ENCODE results near the gene SMIM23.

SMIM23 gene

GRCh38 chr5:171750311-171750788, 35.3 kb upstream of the SMIM23 start:
- Histone ChIP-seq H3K36me3 (ENCODE audit: insufficient read depth, low read depth, low read length) (no peaks in the 10 kb centered on the region), H3K4me3 (ENCODE audit: low read length) (no peak overlapping the region), H3K9ac (ENCODE audit: low read depth, low read length) (no peak overlapping the region), H3K9me3 (ENCODE audit: insufficient read depth, low read depth, low read length) (no peaks in the 10 kb centered on the region), H3K27me3 (ENCODE audit: insufficient read depth, low read length) (no peaks in the 10 kb centered on the region), H3K4me1 (ENCODE audit: insufficient read depth, low read length) (no peaks in the 10 kb centered on the region), H3K27ac (ENCODE audit: low read length) (no peak overlapping the region)

DNA sequence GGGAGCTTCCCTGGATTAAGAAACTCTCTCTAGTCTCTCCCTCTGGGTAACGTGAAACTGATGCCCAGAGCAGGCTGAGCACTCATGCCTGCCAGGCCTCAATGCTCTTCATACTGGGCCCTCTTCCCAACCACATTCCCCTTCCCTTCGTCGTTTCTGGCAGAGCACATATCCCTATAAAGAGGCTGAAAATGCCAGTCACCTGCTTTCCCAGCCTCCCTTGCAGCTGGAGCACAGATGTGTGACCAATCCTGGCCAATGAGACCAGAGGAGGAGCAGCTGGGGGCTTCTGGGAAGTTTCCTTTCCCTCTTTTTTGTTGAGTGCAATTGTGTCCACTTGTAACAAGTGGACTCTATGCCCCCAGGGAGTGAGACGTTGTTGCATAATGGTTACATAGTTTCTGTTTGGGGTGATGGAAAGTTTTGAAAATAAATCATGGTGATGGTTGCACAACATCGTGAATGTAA, 30.2 kb upstream of the SMIM23 start:
- no peaks in the 10 kb centered on the region for H3K9me3 ChIP-seq (ENCODE audit: insufficient read depth, low read depth, low read length)
- no peak overlapping the region for H3K4me3 ChIP-seq (ENCODE audit: low read length)
- H3K4me1 ChIP-seq (ENCODE audit: insufficient read depth, low read length), result no peaks in the 10 kb centered on the region
- no peaks in the 10 kb centered on the region for H3K27me3 ChIP-seq (ENCODE audit: insufficient read depth, low read length)
- no peak overlapping the region for H3K27ac ChIP-seq (ENCODE audit: low read length)
- no peak overlapping the region for H3K9ac ChIP-seq (ENCODE audit: low read depth, low read length)
- H3K36me3 ChIP-seq (ENCODE audit: insufficient read depth, low read depth, low read length), result no peaks in the 10 kb centered on the region

- no peaks in the 10 kb centered on the region for H3K36me3 ChIP-seq (ENCODE audit: insufficient read depth, low read depth, low read length)
- no peaks in the 10 kb centered on the region for H3K27me3 ChIP-seq (ENCODE audit: insufficient read depth, low read length)
- H3K9me3 ChIP-seq (ENCODE audit: insufficient read depth, low read depth, low read length), result no peaks in the 10 kb centered on the region
- H3K4me3 ChIP-seq (ENCODE audit: low read length), result no peak overlapping the region
- no peaks in the 10 kb centered on the region for H3K4me1 ChIP-seq (ENCODE audit: insufficient read depth, low read length)
- H3K27ac ChIP-seq (ENCODE audit: low read length), result no peak overlapping the region
- no peak overlapping the region for H3K9ac ChIP-seq (ENCODE audit: low read depth, low read length)
These were observed 27.6 kb upstream of the SMIM23 start for GRCh38 chr5:171757853-171758535.

DNA sequence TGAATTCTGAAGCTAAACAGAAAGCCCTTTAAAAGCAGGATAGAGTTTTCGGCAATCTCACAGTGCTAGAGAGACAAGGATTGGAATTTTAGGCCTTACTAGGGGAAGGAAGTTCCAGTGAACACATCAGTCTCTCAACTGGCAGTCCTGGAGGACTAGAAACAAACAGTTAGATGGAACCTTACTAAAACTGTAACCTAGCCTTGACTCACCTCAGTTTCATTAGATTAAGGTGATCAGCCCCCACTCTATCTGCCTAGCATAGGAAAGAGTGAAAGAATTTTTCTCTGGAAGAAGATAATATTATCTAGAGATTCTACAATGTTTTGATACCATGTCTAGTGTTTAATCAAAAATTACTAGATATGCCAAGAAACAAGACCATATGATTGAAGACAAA, 25.8 kb upstream of the SMIM23 start:
- Histone ChIP-seq H3K36me3 (ENCODE audit: insufficient read depth, low read depth, low read length) (no peaks in the 10 kb centered on the region), H3K9ac (ENCODE audit: low read depth, low read length) (no peak overlapping the region)

DNA sequence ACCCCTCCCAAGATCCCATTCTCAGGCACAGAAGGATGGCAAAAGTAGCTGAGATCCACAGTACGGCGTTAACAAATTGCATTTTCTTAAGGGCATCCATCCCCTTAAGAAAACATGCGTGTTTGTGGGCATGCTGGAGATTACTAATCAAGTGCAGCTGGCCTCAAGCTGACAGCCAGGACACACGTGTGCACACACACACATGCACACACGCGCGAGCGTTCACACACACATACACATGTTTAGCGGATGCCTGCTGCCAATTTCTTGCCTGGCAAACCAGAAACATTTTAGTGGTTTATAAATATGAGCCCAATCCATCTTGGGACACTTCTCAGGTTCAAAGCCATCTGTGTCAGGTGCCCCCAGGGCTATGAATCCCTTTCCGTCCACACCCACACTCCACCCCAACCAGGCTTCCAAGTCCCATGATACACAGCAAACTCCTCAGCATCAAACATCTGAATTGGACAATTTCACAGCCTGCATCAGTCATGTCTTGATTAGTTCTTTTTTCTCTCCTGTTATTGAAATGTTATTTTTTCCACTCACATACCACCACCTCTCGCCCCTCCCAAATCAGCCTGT, 23.5 kb upstream of the SMIM23 start:
- Histone ChIP-seq H3K27me3 (ENCODE audit: insufficient read depth, low read length) (no peaks in the 10 kb centered on the region), H3K9me3 (ENCODE audit: insufficient read depth, low read depth, low read length) (0 out of 2 replicates have a peak, but pooled peaks cover 2% of the 10 kb centered on the region), H3K27ac (ENCODE audit: low read length) (no peak overlapping the region), H3K4me1 (ENCODE audit: insufficient read depth, low read length) (no peaks in the 10 kb centered on the region), H3K9ac (ENCODE audit: low read depth, low read length) (no peak overlapping the region), H3K4me3 (ENCODE audit: low read length) (no peak overlapping the region), H3K36me3 (ENCODE audit: insufficient read depth, low read depth, low read length) (no peaks in the 10 kb centered on the region)

More for the DNA sequence above, 25.8 kb upstream of the SMIM23 start:
- no peaks in the 10 kb centered on the region for H3K4me1 ChIP-seq (ENCODE audit: insufficient read depth, low read length)
- no peak overlapping the region for H3K4me3 ChIP-seq (ENCODE audit: low read length)
- H3K9me3 ChIP-seq (ENCODE audit: insufficient read depth, low read depth, low read length), result no peaks in the 10 kb centered on the region
- no peak overlapping the region for H3K27ac ChIP-seq (ENCODE audit: low read length)
- H3K27me3 ChIP-seq (ENCODE audit: insufficient read depth, low read length), result no peaks in the 10 kb centered on the region

GRCh38 chr5:171762903-171763302, 22.7 kb upstream of the SMIM23 start:
- H3K36me3 ChIP-seq (ENCODE audit: insufficient read depth, low read depth, low read length), result no peaks in the 10 kb centered on the region
- no peaks in the 10 kb centered on the region for H3K27me3 ChIP-seq (ENCODE audit: insufficient read depth, low read length)
- H3K27ac ChIP-seq (ENCODE audit: low read length), result no peak overlapping the region
- H3K9ac ChIP-seq (ENCODE audit: low read depth, low read length), result no peak overlapping the region
- 0 out of 2 replicates have a peak, but pooled peaks cover 3% of the 10 kb centered on the region for H3K9me3 ChIP-seq (ENCODE audit: insufficient read depth, low read depth, low read length)
- no peaks in the 10 kb centered on the region for H3K4me1 ChIP-seq (ENCODE audit: insufficient read depth, low read length)
- no peak overlapping the region for H3K4me3 ChIP-seq (ENCODE audit: low read length)

DNA sequence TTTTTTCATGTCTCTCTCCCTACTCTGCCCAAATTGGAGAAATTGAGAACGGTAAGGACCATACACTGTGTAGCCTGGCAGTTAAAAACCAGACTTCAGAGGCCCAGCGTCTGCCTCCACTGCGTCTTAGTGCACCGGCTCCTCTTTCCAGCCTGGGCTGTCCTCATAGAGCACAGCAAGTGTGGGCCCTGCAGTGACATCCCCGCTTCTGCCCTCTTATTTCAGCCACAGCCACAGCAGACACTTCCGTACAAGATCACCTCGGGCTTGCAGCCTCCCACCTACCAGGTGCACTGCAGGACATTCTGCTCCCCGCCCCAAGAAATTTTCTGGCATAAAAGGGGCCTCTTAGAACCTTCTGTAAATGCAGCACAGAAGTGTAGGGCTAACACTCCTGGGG, 21.4 kb upstream of the SMIM23 start:
- Histone ChIP-seq H3K4me1 (ENCODE audit: insufficient read depth, low read length) (no peaks in the 10 kb centered on the region), H3K9me3 (ENCODE audit: insufficient read depth, low read depth, low read length) (0 out of 2 replicates have a peak, but pooled peaks cover 3% of the 10 kb centered on the region), H3K36me3 (ENCODE audit: insufficient read depth, low read depth, low read length) (no peaks in the 10 kb centered on the region), H3K27ac (ENCODE audit: low read length) (no peak overlapping the region), H3K4me3 (ENCODE audit: low read length) (no peak overlapping the region), H3K27me3 (ENCODE audit: insufficient read depth, low read length) (no peaks in the 10 kb centered on the region), H3K9ac (ENCODE audit: low read depth, low read length) (no peak overlapping the region)

DNA sequence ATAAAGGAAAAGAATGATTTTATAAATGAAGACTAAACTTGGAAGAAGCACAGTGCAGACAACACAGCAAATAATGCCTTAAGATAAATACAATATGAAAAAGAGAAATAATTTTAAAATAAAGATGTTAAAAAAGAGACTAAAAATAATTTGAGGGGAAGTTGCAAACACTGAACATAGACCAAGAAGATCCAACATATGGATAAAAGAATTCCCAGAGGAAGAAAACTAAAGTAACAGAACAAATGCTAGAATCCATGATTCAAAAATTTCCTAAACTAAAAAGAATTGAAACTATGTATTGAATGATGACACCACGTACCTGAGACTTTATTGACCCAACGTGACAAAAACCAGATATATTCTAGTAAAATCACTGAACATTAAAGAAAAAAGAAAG, 18.7 kb upstream of the SMIM23 start:
- H3K27me3 ChIP-seq (ENCODE audit: insufficient read depth, low read length), result no peaks in the 10 kb centered on the region
- H3K9ac ChIP-seq (ENCODE audit: low read depth, low read length), result no peak overlapping the region
- no peak overlapping the region for H3K4me3 ChIP-seq (ENCODE audit: low read length)
- 0 out of 2 replicates have a peak, but pooled peaks cover 3% of the 10 kb centered on the region for H3K9me3 ChIP-seq (ENCODE audit: insufficient read depth, low read depth, low read length)
- H3K36me3 ChIP-seq (ENCODE audit: insufficient read depth, low read depth, low read length), result no peaks in the 10 kb centered on the region
- H3K27ac ChIP-seq (ENCODE audit: low read length), result no peak overlapping the region
- H3K4me1 ChIP-seq (ENCODE audit: insufficient read depth, low read length), result peaks cover 3% of the 10 kb centered on the region; the same call in 1 of the 2 replicates

- Histone ChIP-seq H3K4me3 (ENCODE audit: low read length) (no peak overlapping the region), H3K9ac (ENCODE audit: low read depth, low read length) (no peak overlapping the region)
These were observed 15.5 kb upstream of the SMIM23 start for GRCh38 chr5:171770153-171770552.

DNA sequence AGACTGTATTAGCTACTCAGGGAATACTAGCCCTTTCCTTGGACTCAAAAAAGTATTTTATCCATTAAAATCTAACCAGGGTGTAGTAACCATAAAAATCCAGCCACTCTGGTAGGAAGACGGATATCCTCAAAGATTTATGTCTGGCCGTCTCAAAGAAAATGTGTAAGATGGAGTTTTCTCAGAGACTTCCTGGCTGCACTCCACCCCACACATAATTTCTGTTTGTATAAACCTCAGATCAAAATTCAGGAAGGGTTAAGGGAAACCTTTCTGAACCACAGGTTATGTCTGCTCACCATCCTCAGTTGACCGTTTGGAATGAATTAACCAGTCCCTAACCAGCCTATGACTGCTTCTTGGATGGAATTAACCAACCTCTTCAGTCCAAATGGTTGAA, 13.8 kb upstream of the SMIM23 start:
- H3K4me3 ChIP-seq (ENCODE audit: low read length), result no peak overlapping the region
- H3K4me1 ChIP-seq (ENCODE audit: insufficient read depth, low read length), result peaks cover 3% of the 10 kb centered on the region; the same call in 1 of the 2 replicates
- H3K9me3 ChIP-seq (ENCODE audit: insufficient read depth, low read depth, low read length), result 0 out of 2 replicates have a peak, but pooled peaks cover 3% of the 10 kb centered on the region
- H3K9ac ChIP-seq (ENCODE audit: low read depth, low read length), result no peak overlapping the region
- no peaks in the 10 kb centered on the region for H3K36me3 ChIP-seq (ENCODE audit: insufficient read depth, low read depth, low read length)
- no peak overlapping the region for H3K27ac ChIP-seq (ENCODE audit: low read length)
- no peaks in the 10 kb centered on the region for H3K27me3 ChIP-seq (ENCODE audit: insufficient read depth, low read length)

More at GRCh38 chr5:171770153-171770552, 15.5 kb upstream of the SMIM23 start:
- Histone ChIP-seq H3K4me1 (ENCODE audit: insufficient read depth, low read length) (peaks cover 3% of the 10 kb centered on the region; the same call in 1 of the 2 replicates), H3K9me3 (ENCODE audit: insufficient read depth, low read depth, low read length) (0 out of 2 replicates have a peak, but pooled peaks cover 3% of the 10 kb centered on the region), H3K36me3 (ENCODE audit: insufficient read depth, low read depth, low read length) (no peaks in the 10 kb centered on the region), H3K27me3 (ENCODE audit: insufficient read depth, low read length) (no peaks in the 10 kb centered on the region), H3K27ac (ENCODE audit: low read length) (no peak overlapping the region)

GRCh38 chr5:171773106-171773505, 12.5 kb upstream of the SMIM23 start:
- Histone ChIP-seq H3K9me3 (ENCODE audit: insufficient read depth, low read depth, low read length) (no peaks in the 10 kb centered on the region), H3K27ac (ENCODE audit: low read length) (no peak overlapping the region)

GRCh38 chr5:171774418-171774817, 11.2 kb upstream of the SMIM23 start:
- peaks cover 3% of the 10 kb centered on the region; the same call in 1 of the 2 replicates for H3K4me1 ChIP-seq (ENCODE audit: insufficient read depth, low read length)
- H3K27me3 ChIP-seq (ENCODE audit: insufficient read depth, low read length), result no peaks in the 10 kb centered on the region
- no peaks in the 10 kb centered on the region for H3K36me3 ChIP-seq (ENCODE audit: insufficient read depth, low read depth, low read length)
- no peaks in the 10 kb centered on the region; the same call in 1 of the 2 replicates for H3K9me3 ChIP-seq (ENCODE audit: insufficient read depth, low read depth, low read length)
- H3K4me3 ChIP-seq (ENCODE audit: low read length), result no peak overlapping the region
- no peak overlapping the region for H3K27ac ChIP-seq (ENCODE audit: low read length)
- no peak overlapping the region for H3K9ac ChIP-seq (ENCODE audit: low read depth, low read length)

More at GRCh38 chr5:171773106-171773505, 12.5 kb upstream of the SMIM23 start:
- Histone ChIP-seq H3K36me3 (ENCODE audit: insufficient read depth, low read depth, low read length) (no peaks in the 10 kb centered on the region), H3K4me3 (ENCODE audit: low read length) (no peak overlapping the region), H3K4me1 (ENCODE audit: insufficient read depth, low read length) (peaks cover 3% of the 10 kb centered on the region; the same call in 1 of the 2 replicates), H3K9ac (ENCODE audit: low read depth, low read length) (no peak overlapping the region), H3K27me3 (ENCODE audit: insufficient read depth, low read length) (no peaks in the 10 kb centered on the region)

All from iPS-20b (cell line).